ENCODE data around the gene LMNTD1. TPM values are rescaled to one million over a fixed set of nuclear protein-coding genes. Genes with fewer than 3 reads are reported as not detected.

The LMNTD1 gene
- total and polyA plus RNA-seq, 2 experiments from 2014 or later, result not detected

DNA sequence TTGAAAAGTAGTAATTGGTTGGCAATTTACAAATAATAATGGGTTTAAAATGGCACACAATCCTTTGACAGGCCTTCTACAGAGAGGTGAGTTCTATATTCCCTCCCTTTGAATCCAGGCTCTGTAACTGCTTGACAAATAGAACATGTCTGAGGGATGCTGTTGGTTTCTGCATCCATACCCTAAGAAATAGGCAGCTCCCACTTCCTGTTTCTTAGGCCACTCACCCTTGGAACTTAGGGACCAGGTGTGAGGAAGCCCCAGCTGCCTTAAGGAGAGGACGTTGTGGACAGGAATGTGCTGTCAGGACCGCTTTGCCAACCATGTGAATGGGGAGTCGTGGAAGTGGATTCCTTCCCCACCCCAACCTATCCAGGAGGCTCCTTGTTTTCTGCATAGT is 59.4 kb downstream of the LMNTD1 start:
- Histone ChIP-seq H3K27ac (ENCODE audit: low read depth) (no peak overlapping the region), H4K20me1 (replicated peaks; ENCODE audit: insufficient read depth) (no peaks in the 10 kb centered on the region), H3K4me2 (no peak overlapping the region), H3K4me1 (ENCODE audit: insufficient read depth) (no peaks in the 10 kb centered on the region), H3F3A (replicated peaks; ENCODE audit: low read depth) (no peaks in the 10 kb centered on the region), H3K36me3 (ENCODE audit: insufficient read depth) (no peaks in the 10 kb centered on the region), H3K9me2 (ENCODE audit: insufficient read depth) (no peaks in the 10 kb centered on the region), H3K79me2 (replicated peaks; ENCODE audit: insufficient read depth) (no peaks in the 10 kb centered on the region), H3K27me3 (ENCODE audit: insufficient read depth) (no peaks in the 10 kb centered on the region), H2AFZ (no peak overlapping the region), H3K4me3 (no peak overlapping the region)
- TF ChIP-seq STAT1 (IDR thresholded peaks at IDR 0.05; ENCODE audit: unreplicated experiment), result no peak
- no peak for TF ChIP-seq EZH2 (IDR thresholded peaks at IDR 0.05; ENCODE audit: low read depth, unreplicated experiment)
- TF ChIP-seq JUNB (IDR thresholded peaks at IDR 0.05; ENCODE audit: unreplicated experiment), result no peak
- TF ChIP-seq, protein P1, sequence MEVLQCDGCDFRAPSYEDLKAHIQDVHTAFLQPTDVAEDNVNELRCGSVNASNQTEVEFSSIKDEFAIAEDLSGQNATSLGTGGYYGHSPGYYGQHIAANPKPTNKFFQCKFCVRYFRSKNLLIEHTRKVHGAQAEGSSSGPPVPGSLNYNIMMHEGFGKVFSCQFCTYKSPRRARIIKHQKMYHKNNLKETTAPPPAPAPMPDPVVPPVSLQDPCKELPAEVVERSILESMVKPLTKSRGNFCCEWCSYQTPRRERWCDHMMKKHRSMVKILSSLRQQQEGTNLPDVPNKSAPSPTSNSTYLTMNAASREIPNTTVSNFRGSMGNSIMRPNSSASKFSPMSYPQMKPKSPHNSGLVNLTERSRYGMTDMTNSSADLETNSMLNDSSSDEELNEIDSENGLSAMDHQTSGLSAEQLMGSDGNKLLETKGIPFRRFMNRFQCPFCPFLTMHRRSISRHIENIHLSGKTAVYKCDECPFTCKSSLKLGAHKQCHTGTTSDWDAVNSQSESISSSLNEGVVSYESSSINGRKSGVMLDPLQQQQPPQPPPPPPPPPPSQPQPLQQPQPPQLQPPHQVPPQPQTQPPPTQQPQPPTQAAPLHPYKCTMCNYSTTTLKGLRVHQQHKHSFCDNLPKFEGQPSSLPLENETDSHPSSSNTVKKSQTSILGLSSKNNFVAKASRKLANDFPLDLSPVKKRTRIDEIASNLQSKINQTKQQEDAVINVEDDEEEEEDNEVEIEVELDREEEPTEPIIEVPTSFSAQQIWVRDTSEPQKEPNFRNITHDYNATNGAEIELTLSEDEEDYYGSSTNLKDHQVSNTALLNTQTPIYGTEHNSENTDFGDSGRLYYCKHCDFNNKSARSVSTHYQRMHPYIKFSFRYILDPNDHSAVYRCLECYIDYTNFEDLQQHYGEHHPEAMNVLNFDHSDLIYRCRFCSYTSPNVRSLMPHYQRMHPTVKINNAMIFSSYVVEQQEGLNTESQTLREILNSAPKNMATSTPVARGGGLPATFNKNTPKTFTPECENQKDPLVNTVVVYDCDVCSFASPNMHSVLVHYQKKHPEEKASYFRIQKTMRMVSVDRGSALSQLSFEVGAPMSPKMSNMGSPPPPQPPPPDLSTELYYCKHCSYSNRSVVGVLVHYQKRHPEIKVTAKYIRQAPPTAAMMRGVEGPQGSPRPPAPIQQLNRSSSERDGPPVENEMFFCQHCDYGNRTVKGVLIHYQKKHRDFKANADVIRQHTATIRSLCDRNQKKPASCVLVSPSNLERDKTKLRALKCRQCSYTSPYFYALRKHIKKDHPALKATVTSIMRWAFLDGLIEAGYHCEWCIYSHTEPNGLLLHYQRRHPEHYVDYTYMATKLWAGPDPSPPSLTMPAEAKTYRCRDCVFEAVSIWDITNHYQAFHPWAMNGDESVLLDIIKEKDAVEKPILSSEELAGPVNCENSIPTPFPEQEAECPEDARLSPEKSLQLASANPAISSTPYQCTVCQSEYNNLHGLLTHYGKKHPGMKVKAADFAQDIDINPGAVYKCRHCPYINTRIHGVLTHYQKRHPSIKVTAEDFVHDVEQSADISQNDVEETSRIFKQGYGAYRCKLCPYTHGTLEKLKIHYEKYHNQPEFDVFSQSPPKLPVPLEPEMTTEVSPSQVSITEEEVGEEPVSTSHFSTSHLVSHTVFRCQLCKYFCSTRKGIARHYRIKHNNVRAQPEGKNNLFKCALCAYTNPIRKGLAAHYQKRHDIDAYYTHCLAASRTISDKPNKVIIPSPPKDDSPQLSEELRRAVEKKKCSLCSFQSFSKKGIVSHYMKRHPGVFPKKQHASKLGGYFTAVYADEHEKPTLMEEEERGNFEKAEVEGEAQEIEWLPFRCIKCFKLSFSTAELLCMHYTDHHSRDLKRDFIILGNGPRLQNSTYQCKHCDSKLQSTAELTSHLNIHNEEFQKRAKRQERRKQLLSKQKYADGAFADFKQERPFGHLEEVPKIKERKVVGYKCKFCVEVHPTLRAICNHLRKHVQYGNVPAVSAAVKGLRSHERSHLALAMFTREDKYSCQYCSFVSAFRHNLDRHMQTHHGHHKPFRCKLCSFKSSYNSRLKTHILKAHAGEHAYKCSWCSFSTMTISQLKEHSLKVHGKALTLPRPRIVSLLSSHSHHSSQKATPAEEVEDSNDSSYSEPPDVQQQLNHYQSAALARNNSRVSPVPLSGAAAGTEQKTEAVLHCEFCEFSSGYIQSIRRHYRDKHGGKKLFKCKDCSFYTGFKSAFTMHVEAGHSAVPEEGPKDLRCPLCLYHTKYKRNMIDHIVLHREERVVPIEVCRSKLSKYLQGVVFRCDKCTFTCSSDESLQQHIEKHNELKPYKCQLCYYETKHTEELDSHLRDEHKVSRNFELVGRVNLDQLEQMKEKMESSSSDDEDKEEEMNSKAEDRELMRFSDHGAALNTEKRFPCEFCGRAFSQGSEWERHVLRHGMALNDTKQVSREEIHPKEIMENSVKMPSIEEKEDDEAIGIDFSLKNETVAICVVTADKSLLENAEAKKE (CRISPR knock-in tag; IDR thresholded peaks at IDR 0.05), result no peak
- no peak for TF ChIP-seq CREB1 (CRISPR knock-in tag; IDR thresholded peaks at IDR 0.05; ENCODE audit: low read depth)
- TF ChIP-seq ZNF331 (CRISPR knock-in tag; IDR thresholded peaks at IDR 0.05; ENCODE audit: low read depth), result no peak
- TF ChIP-seq EZH2phosphoT487 (IDR thresholded peaks at IDR 0.05; ENCODE audit: unreplicated experiment), result no peak
- TF ChIP-seq NANOG (IDR thresholded peaks at IDR 0.05; ENCODE audit: borderline replicate concordance), result no peak
- no peak for TF ChIP-seq ZNF114 (CRISPR knock-in tag; IDR thresholded peaks at IDR 0.05)
- TF ChIP-seq, protein P2, sequence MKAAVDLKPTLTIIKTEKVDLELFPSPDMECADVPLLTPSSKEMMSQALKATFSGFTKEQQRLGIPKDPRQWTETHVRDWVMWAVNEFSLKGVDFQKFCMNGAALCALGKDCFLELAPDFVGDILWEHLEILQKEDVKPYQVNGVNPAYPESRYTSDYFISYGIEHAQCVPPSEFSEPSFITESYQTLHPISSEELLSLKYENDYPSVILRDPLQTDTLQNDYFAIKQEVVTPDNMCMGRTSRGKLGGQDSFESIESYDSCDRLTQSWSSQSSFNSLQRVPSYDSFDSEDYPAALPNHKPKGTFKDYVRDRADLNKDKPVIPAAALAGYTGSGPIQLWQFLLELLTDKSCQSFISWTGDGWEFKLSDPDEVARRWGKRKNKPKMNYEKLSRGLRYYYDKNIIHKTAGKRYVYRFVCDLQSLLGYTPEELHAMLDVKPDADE (IDR thresholded peaks at IDR 0.05), result no peak
- no peak for TF ChIP-seq POLR2AphosphoS5 (IDR thresholded peaks at IDR 0.05; ENCODE audit: low read depth)
- TF ChIP-seq, protein P3, sequence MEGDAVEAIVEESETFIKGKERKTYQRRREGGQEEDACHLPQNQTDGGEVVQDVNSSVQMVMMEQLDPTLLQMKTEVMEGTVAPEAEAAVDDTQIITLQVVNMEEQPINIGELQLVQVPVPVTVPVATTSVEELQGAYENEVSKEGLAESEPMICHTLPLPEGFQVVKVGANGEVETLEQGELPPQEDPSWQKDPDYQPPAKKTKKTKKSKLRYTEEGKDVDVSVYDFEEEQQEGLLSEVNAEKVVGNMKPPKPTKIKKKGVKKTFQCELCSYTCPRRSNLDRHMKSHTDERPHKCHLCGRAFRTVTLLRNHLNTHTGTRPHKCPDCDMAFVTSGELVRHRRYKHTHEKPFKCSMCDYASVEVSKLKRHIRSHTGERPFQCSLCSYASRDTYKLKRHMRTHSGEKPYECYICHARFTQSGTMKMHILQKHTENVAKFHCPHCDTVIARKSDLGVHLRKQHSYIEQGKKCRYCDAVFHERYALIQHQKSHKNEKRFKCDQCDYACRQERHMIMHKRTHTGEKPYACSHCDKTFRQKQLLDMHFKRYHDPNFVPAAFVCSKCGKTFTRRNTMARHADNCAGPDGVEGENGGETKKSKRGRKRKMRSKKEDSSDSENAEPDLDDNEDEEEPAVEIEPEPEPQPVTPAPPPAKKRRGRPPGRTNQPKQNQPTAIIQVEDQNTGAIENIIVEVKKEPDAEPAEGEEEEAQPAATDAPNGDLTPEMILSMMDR (conservative IDR thresholded peaks at IDR 0.05; ENCODE audit: low read depth in 2 of 2), result no peak
- TF ChIP-seq, protein P4, sequence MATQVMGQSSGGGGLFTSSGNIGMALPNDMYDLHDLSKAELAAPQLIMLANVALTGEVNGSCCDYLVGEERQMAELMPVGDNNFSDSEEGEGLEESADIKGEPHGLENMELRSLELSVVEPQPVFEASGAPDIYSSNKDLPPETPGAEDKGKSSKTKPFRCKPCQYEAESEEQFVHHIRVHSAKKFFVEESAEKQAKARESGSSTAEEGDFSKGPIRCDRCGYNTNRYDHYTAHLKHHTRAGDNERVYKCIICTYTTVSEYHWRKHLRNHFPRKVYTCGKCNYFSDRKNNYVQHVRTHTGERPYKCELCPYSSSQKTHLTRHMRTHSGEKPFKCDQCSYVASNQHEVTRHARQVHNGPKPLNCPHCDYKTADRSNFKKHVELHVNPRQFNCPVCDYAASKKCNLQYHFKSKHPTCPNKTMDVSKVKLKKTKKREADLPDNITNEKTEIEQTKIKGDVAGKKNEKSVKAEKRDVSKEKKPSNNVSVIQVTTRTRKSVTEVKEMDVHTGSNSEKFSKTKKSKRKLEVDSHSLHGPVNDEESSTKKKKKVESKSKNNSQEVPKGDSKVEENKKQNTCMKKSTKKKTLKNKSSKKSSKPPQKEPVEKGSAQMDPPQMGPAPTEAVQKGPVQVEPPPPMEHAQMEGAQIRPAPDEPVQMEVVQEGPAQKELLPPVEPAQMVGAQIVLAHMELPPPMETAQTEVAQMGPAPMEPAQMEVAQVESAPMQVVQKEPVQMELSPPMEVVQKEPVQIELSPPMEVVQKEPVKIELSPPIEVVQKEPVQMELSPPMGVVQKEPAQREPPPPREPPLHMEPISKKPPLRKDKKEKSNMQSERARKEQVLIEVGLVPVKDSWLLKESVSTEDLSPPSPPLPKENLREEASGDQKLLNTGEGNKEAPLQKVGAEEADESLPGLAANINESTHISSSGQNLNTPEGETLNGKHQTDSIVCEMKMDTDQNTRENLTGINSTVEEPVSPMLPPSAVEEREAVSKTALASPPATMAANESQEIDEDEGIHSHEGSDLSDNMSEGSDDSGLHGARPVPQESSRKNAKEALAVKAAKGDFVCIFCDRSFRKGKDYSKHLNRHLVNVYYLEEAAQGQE (IDR thresholded peaks at IDR 0.05; ENCODE audit: unreplicated experiment), result no peak
- peaks cover 14% of the 10 kb centered on the region for H3K4me1 Mint-ChIP-seq
- H3K9me3 Mint-ChIP-seq, result peaks cover 4% of the 10 kb centered on the region; the same call in 1 of the 3 replicates
- H3K4me3 Mint-ChIP-seq, result no peak overlapping the region
- H3K36me3 Mint-ChIP-seq (ENCODE audit: low read depth), result peaks cover 3% of the 10 kb centered on the region; the same call in 2 of the 3 replicates
- ATAC-seq, result no peak
- DNase-seq (ENCODE audit: low spot score), result peak; percentile 12
- H3K27me3 Mint-ChIP-seq (ENCODE audit: insufficient read depth, low read depth, poor library complexity), result no peaks in the 10 kb centered on the region
- H3K27ac Mint-ChIP-seq, result no peak overlapping the region

Measured in GM23338 (cell line).